22Rv1 (cell line): ENCODE results near the gene GRHPR.

Experiments
- ZFX ChIP-seq: fragments of 450-650 bp; IDR thresholded peaks from 2 replicates; pipeline ENCODE4 v1.6.1; 2017; ENCODE audit warnings: antibody characterized with exemption, borderline replicate concordance
- TF ChIP-seq, protein P1 (sequence below): fragments of 450-650 bp; IDR thresholded peaks from 2 replicates; pipeline ENCODE4 v1.5.1; 2017; ENCODE audit warnings: mild to moderate bottlenecking

DNA sequence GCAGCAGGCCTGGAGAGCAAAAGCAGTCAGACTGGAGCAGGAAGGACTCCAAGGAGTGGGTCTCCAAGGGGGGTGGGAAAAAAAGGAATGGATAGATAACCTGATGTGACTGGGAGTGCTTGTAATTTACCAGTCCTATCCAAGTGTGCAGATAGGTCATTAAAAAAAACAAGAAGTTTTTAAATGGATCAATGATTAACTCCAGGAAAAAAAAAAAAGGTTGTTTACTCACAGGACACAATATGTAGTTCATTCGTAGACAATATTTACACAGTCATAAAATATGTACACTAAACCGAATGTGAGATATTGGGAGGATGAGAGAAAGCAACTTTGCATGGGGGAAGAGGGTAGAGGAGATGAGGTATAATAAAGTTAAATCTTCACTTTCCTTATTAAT is 22.4 kb downstream of the GRHPR start:
- TF ChIP-seq, protein P1, sequence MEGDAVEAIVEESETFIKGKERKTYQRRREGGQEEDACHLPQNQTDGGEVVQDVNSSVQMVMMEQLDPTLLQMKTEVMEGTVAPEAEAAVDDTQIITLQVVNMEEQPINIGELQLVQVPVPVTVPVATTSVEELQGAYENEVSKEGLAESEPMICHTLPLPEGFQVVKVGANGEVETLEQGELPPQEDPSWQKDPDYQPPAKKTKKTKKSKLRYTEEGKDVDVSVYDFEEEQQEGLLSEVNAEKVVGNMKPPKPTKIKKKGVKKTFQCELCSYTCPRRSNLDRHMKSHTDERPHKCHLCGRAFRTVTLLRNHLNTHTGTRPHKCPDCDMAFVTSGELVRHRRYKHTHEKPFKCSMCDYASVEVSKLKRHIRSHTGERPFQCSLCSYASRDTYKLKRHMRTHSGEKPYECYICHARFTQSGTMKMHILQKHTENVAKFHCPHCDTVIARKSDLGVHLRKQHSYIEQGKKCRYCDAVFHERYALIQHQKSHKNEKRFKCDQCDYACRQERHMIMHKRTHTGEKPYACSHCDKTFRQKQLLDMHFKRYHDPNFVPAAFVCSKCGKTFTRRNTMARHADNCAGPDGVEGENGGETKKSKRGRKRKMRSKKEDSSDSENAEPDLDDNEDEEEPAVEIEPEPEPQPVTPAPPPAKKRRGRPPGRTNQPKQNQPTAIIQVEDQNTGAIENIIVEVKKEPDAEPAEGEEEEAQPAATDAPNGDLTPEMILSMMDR = no peak
- no peak for TF ChIP-seq ZFX
